ENCODE data around the gene KRTAP5-10. TPM values are rescaled to one million over a fixed set of nuclear protein-coding genes. Genes with fewer than 3 reads are reported as not detected.
"Not testable (repeated sequence)": the region's sequence is repeated elsewhere in the genome, so short reads cannot be mapped to it uniquely, and the experiment has no call there.

KRTAP5-10 gene
- total and polyA plus RNA-seq, 9 of the 15 experiments (the other 6 are each of a cell fraction or from before 2014, with no cell fraction given) = not detected

GRCh38 chr11:71567633-71568032, 2.3 kb downstream of the KRTAP5-10 start:
- in situ Hi-C loops (cut with MboI); FAIRE-seq; H3K4me2 ChIP-seq (ENCODE audit: insufficient read depth, low read length); POLR2A ChIA-PET; H3K4me1 ChIP-seq (replicated peaks in 1 of 2; ENCODE audit: control insufficient read depth in 2 of 2, insufficient read depth in 2 of 2, low read length in 2 of 2); H3K36me3 ChIP-seq (ENCODE audit: control insufficient read depth, insufficient read depth, low read length); H3K4me3 ChIP-seq; H3K27ac ChIP-seq (ENCODE audit: extremely low read depth, low read depth, low read length); DNase-seq (ENCODE audit: extremely low read depth in 1 of 4, low spot score in 3 of 4); H3K9ac ChIP-seq (ENCODE audit: insufficient read depth in 1 of 2, low read depth in 2 of 2, low read length in 2 of 2); H3K79me2 ChIP-seq (ENCODE audit: control insufficient read depth, insufficient read depth, low read length); H3K9me1 ChIP-seq (ENCODE audit: control insufficient read depth, insufficient read depth, low read length); H3K9me3 ChIP-seq (replicated peaks; ENCODE audit: control insufficient read depth, insufficient read depth, low read depth, low read length); CTCF ChIA-PET (ENCODE audit: low intra/inter-chr PET ratio); ATAC-seq; intact Hi-C loops (cut with micrococcal nuclease); H2AFZ ChIP-seq (ENCODE audit: low read depth, low read length); H4K20me1 ChIP-seq (replicated peaks; ENCODE audit: control insufficient read depth, insufficient read depth, low read length); BruUV-seq (replicated peaks): not testable (repeated sequence)
- H3K27me3 ChIP-seq (ENCODE audit: control insufficient read depth in 2 of 2, insufficient read depth in 2 of 2, low read length in 2 of 2) = peaks cover 16 to 56% of the 10 kb centered on the region in 2 experiments
- 0% methylated on average over 8 of the region's 8 CpGs for WGBS (ENCODE audit: insufficient coverage, low coverage, missing lambda C conversion rate)

DNA sequence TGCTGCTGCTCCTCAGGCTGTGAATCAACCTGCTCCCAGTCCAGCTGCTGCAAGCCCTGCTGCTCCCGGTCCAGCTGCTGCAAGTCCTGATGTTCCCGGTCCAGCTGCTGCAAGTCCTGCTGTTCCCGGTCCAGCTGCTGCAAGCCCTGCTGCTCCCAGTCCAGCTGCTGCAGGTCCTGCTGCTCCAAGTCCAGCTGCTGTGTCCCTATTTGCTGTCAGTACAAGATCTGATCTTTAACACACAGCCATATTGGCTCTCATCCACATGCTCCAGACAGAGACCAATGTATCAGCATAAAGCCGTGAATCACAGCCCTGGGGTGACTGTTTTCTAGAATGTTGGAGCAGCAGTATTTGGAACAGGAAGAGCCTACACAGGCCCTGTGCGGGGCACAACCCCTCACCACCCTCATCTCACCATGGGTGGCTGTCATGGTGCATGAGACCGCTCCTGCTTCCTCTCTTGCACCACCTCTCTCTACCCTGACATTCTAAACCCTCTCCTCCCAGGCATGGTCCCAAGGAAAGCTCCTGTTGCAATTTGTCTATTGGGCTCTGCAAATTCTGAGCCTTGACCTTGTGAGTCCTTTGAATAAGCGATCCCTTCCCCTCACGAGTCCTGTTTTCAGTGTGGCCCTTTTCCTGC, 3.5 kb downstream of the KRTAP5-10 start:
- no peak overlapping the region for H3K27ac ChIP-seq (ENCODE audit: extremely low read depth, low read depth, low read length)
- FAIRE-seq = no peak
- H3K9me3 ChIP-seq (replicated peaks; ENCODE audit: control insufficient read depth, insufficient read depth, low read depth, low read length) = no peaks in the 10 kb centered on the region
- ChIA-PET CTCF (ENCODE audit: low intra/inter-chr PET ratio) (no interaction called here), POLR2A (no interaction called here)
- no peak for ATAC-seq
- no peak for DNase-seq (ENCODE audit: extremely low read depth in 1 of 4, low spot score in 3 of 4)
- no peaks in the 10 kb centered on the region for H3K9me1 ChIP-seq (ENCODE audit: control insufficient read depth, insufficient read depth, low read length)
- no peak overlapping the region for H2AFZ ChIP-seq (ENCODE audit: low read depth, low read length)
- H4K20me1 ChIP-seq (replicated peaks; ENCODE audit: control insufficient read depth, insufficient read depth, low read length) = no peaks in the 10 kb centered on the region
- intact Hi-C loops (cut with micrococcal nuclease) = no loop called here
- H3K79me2 ChIP-seq (ENCODE audit: control insufficient read depth, insufficient read depth, low read length) = no peaks in the 10 kb centered on the region
- H3K4me1 ChIP-seq (replicated peaks in 1 of 2; ENCODE audit: control insufficient read depth in 2 of 2, insufficient read depth in 2 of 2, low read length in 2 of 2) = no peaks in the 10 kb centered on the region
- H3K27me3 ChIP-seq (ENCODE audit: control insufficient read depth in 2 of 2, insufficient read depth in 2 of 2, low read length in 2 of 2) = peaks cover 21 to 63% of the 10 kb centered on the region in 2 experiments
- 0% methylated on average over 8 of the region's 8 CpGs for WGBS (ENCODE audit: insufficient coverage, low coverage, missing lambda C conversion rate)
- no peak overlapping the region for H3K9ac ChIP-seq (ENCODE audit: insufficient read depth in 1 of 2, low read depth in 2 of 2, low read length in 2 of 2)
- BruUV-seq (replicated peaks) = no TSS peak
- H3K4me3 ChIP-seq = no peak overlapping the region
- in situ Hi-C loops (cut with MboI) = no loop called here
- H3K4me2 ChIP-seq (ENCODE audit: insufficient read depth, low read length) = no peak overlapping the region
- H3K36me3 ChIP-seq (ENCODE audit: control insufficient read depth, insufficient read depth, low read length) = no peaks in the 10 kb centered on the region
- TF ChIP-seq ZNF445 (CRISPR knock-in tag; IDR thresholded peaks at IDR 0.05; ENCODE audit: low read depth) = no peak
- no peak for TF ChIP-seq FOXA1 (IDR thresholded peaks at IDR 0.05; ENCODE audit: borderline replicate concordance)
- TF ChIP-seq, protein P1, sequence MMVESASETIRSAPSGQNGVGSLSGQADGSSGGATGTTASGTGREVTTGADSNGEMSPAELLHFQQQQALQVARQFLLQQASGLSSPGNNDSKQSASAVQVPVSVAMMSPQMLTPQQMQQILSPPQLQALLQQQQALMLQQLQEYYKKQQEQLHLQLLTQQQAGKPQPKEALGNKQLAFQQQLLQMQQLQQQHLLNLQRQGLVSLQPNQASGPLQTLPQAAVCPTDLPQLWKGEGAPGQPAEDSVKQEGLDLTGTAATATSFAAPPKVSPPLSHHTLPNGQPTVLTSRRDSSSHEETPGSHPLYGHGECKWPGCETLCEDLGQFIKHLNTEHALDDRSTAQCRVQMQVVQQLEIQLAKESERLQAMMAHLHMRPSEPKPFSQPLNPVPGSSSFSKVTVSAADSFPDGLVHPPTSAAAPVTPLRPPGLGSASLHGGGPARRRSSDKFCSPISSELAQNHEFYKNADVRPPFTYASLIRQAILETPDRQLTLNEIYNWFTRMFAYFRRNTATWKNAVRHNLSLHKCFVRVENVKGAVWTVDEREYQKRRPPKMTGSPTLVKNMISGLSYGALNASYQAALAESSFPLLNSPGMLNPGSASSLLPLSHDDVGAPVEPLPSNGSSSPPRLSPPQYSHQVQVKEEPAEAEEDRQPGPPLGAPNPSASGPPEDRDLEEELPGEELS (CRISPR knock-in tag; IDR thresholded peaks at IDR 0.05; ENCODE audit: borderline replicate concordance) = no peak
- TF ChIP-seq SMAD3 (CRISPR knock-in tag; conservative IDR thresholded peaks at IDR 0.05) = no peak
- TF ChIP-seq PPARD (CRISPR knock-in tag; IDR thresholded peaks at IDR 0.05) = no peak
- no peak for TF ChIP-seq ZNF217 (CRISPR knock-in tag; IDR thresholded peaks at IDR 0.05)
- TF ChIP-seq, protein P2, sequence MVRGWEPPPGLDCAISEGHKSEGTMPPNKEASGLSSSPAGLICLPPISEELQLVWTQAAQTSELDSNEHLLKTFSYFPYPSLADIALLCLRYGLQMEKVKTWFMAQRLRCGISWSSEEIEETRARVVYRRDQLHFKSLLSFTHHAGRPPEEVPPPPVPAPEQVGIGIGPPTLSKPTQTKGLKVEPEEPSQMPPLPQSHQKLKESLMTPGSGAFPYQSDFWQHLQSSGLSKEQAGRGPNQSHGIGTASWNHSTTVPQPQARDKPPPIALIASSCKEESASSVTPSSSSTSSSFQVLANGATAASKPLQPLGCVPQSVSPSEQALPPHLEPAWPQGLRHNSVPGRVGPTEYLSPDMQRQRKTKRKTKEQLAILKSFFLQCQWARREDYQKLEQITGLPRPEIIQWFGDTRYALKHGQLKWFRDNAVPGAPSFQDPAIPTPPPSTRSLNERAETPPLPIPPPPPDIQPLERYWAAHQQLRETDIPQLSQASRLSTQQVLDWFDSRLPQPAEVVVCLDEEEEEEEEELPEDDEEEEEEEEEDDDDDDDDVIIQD (CRISPR knock-in tag; IDR thresholded peaks at IDR 0.05) = no peak
- TF ChIP-seq FOXP1 (CRISPR knock-in tag; IDR thresholded peaks at IDR 0.05) = no peak
